ENCODE measurements around the gene ZWILCH. TPM values are rescaled to one million over a fixed set of nuclear protein-coding genes. Genes with fewer than 3 reads are reported as not detected.

Gene ZWILCH
- total and polyA plus RNA-seq, 9 of the 15 experiments (the other 6 are each of a cell fraction or from before 2014, with no cell fraction given), result 32.8 to 94.2 (median 52.1) TPM

- Histone ChIP-seq H3K27ac (ENCODE audit: extremely low read depth, low read depth, low read length) (no peak overlapping the region), H3K9me3 (replicated peaks; ENCODE audit: control insufficient read depth, insufficient read depth, low read depth, low read length) (no peaks in the 10 kb centered on the region), H3K9me1 (ENCODE audit: control insufficient read depth, insufficient read depth, low read length) (no peaks in the 10 kb centered on the region), H3K4me1 (replicated peaks in 1 of 2; ENCODE audit: control insufficient read depth in 2 of 2, insufficient read depth in 2 of 2, low read length in 2 of 2) (peaks cover 5 to 24% of the 10 kb centered on the region in 2 experiments; a peak in 3 of 5 replicates), H4K20me1 (replicated peaks; ENCODE audit: control insufficient read depth, insufficient read depth, low read length) (no peaks in the 10 kb centered on the region), H3K4me2 (ENCODE audit: insufficient read depth, low read length) (no peak overlapping the region), H3K4me3 (no peak overlapping the region), H3K9ac (ENCODE audit: insufficient read depth in 1 of 2, low read depth in 2 of 2, low read length in 2 of 2) (peak overlapping the region in 1 of 2 experiments; percentile 1; a peak in 2 of 4 replicates), H3K27me3 (ENCODE audit: control insufficient read depth in 2 of 2, insufficient read depth in 2 of 2, low read length in 2 of 2) (no peaks in the 10 kb centered on the region), H2AFZ (ENCODE audit: low read depth, low read length) (no peak overlapping the region), H3K36me3 (ENCODE audit: control insufficient read depth, insufficient read depth, low read length) (no peaks in the 10 kb centered on the region), H3K79me2 (ENCODE audit: control insufficient read depth, insufficient read depth, low read length) (no peaks in the 10 kb centered on the region)
- no TSS peak for BruUV-seq (replicated peaks)
- 66% methylated on average over 7 of the region's 7 CpGs for WGBS (ENCODE audit: insufficient coverage, low coverage, missing lambda C conversion rate)
- FAIRE-seq, result no peak
- ChIA-PET CTCF (ENCODE audit: low intra/inter-chr PET ratio) (no interaction called here), POLR2A (interaction anchor here (3.6 kb wide), 1 partner anchor 14 kb away, joined by 23 read pairs; no protein-coding TSS in a partner anchor)
- ATAC-seq, result no peak
- in situ Hi-C loops (cut with MboI) (no loop called here), intact Hi-C loops (cut with micrococcal nuclease) (loop anchor here (5.0 kb wide), 1 partner anchor 61 kb away; the partner anchor contains the start of gene ZWILCH)
- DNase-seq (ENCODE audit: extremely low read depth in 1 of 4, low spot score in 3 of 4), result no peak
- TF ChIP-seq ZNF740 (CRISPR knock-in tag; IDR thresholded peaks at IDR 0.05) (no peak), ZNF740 (tag; IDR thresholded peaks at IDR 0.05) (no peak), TFAP4 (CRISPR knock-in tag; IDR thresholded peaks at IDR 0.05; ENCODE audit: borderline replicate concordance) (no peak), CEBPB (tag; IDR thresholded peaks at IDR 0.05) (no peak), TBL1XR1 (IDR thresholded peaks at IDR 0.05; ENCODE audit: low read length in 2 of 2) (no peak), RREB1 (CRISPR knock-in tag; IDR thresholded peaks at IDR 0.05) (no peak), ZSCAN32 (CRISPR knock-in tag; IDR thresholded peaks at IDR 0.05) (no peak), COPS2 (conservative IDR thresholded peaks at IDR 0.05) (no peak), SETDB1 (IDR thresholded peaks at IDR 0.05; ENCODE audit: low read length) (no peak), TCF3 (CRISPR knock-in tag; IDR thresholded peaks at IDR 0.05) (no peak), ZNF766 (CRISPR knock-in tag; conservative IDR thresholded peaks at IDR 0.05) (no peak)
Observed at GRCh38 chr15:66567897-66568296, 62.8 kb downstream of the ZWILCH start.
